HepG2 (cell line): ENCODE results near the gene ZNF615. TPM values are rescaled to one million over a fixed set of nuclear protein-coding genes. Genes with fewer than 3 reads are reported as not detected.

Experiments used
- ERF ChIP-seq: IDR thresholded peaks from 2 replicates; pipeline ENCODE4 v1.6.1; 2018; ENCODE audit warnings: missing biosample characterization, missing genetic modification reagents
- KLF12 ChIP-seq: sonication (generic); formaldehyde crosslinking; IDR thresholded peaks from 2 replicates; pipeline ENCODE4 v1.4.0; 2020; ENCODE audit warnings: missing genetic modification reagents, borderline replicate concordance
- MXD4 ChIP-seq: IDR thresholded peaks from 2 replicates; pipeline ENCODE4 v1.6.1; 2016; ENCODE audit warnings: mild to moderate bottlenecking, missing biosample characterization, missing genetic modification reagents
- NR0B2 ChIP-seq: sonication (generic); formaldehyde crosslinking; IDR thresholded peaks from 2 replicates; pipeline ENCODE4 v1.4.0; 2020; ENCODE audit warnings: mild to moderate bottlenecking, missing genetic modification reagents
- NR2C2 ChIP-seq: sonication (generic); formaldehyde crosslinking; IDR thresholded peaks from 2 replicates; pipeline ENCODE4 v1.4.0; 2020; ENCODE audit warnings: missing genetic modification reagents, mild to moderate bottlenecking, moderate library complexity, borderline replicate concordance
- PAX8 ChIP-seq: sonication (generic); formaldehyde crosslinking; IDR thresholded peaks from 2 replicates; pipeline ENCODE4 v1.8.0; 2022; ENCODE audit warnings: mild to moderate bottlenecking, missing genetic modification reagents, borderline replicate concordance
- RBAK ChIP-seq: sonication (generic); formaldehyde crosslinking; IDR thresholded peaks from 2 replicates; pipeline ENCODE4 v1.5.1; 2020; ENCODE audit warnings: mild to moderate bottlenecking, missing genetic modification reagents
- RBFOX2 ChIP-seq: fragments of 200-400 bp; formaldehyde crosslinking; IDR thresholded peaks from 2 replicates; pipeline ENCODE4 v1.6.1; 2017; ENCODE audit warnings: low read depth, mild to moderate bottlenecking, low read length
- SMAD9 ChIP-seq: sonication (generic); formaldehyde crosslinking; IDR thresholded peaks from 2 replicates; pipeline ENCODE4 v1.5.1; 2020; ENCODE audit warnings: mild to moderate bottlenecking, missing genetic modification reagents
- SMYD3 ChIP-seq: sonication (generic); formaldehyde crosslinking; IDR thresholded peaks from 2 replicates; pipeline ENCODE4 v1.8.1; 2023; ENCODE audit warnings: mild to moderate bottlenecking, missing genetic modification reagents
- ZMYM4 ChIP-seq: sonication (generic); formaldehyde crosslinking; IDR thresholded peaks from 2 replicates; pipeline ENCODE4 v1.8.1; 2023; ENCODE audit warnings: mild to moderate bottlenecking, missing genetic modification reagents
- ZNF124 ChIP-seq: sonication (generic); formaldehyde crosslinking; IDR thresholded peaks from 2 replicates; pipeline ENCODE4 v1.4.0; 2020; ENCODE audit warnings: missing genetic modification reagents
- ZNF510 ChIP-seq: sonication (generic); formaldehyde crosslinking; IDR thresholded peaks from 2 replicates; pipeline ENCODE4 v1.4.0; 2020; ENCODE audit warnings: low read depth, mild to moderate bottlenecking, missing genetic modification reagents
- ZNF563 ChIP-seq: sonication (generic); formaldehyde crosslinking; IDR thresholded peaks from 2 replicates; pipeline ENCODE4 v1.8.0; 2022; ENCODE audit warnings: mild to moderate bottlenecking, moderate library complexity, missing genetic modification reagents
- ZNF687 ChIP-seq: sonication (generic); formaldehyde crosslinking; IDR thresholded peaks from 2 replicates; pipeline ENCODE4 v1.5.1; 2020; ENCODE audit warnings: mild to moderate bottlenecking, missing genetic modification reagents, moderate library complexity
- ZNF75D ChIP-seq: sonication (generic); formaldehyde crosslinking; IDR thresholded peaks from 2 replicates; pipeline ENCODE4 v1.8.1; 2023; ENCODE audit warnings: missing genetic modification reagents, mild to moderate bottlenecking, borderline replicate concordance
- polyA plus RNA-seq, 8 experiments: library from polyadenylated mRNA; depleted of rRNA in 3 of 8; stranded (reverse) in 7 of 8; unstranded in 1 of 8; fragments of >200 nt; fragmentation: Illumina TruSeq in 4 of 8; extraction: Trizol in 4 of 8; gene quantifications; 2 replicates each; pipeline versions ENCODE4 v1.2.1 to v1.2.3, GENCODE V29; 2011 to 2016; ENCODE audit warnings: low read depth in 4 of 8, missing spikeins in 1 of 8, mixed read lengths in 1 of 8; ENCODE audit not compliant: insufficient read depth in 1 of 8
- total RNA-seq, 5 experiments: library from RNA; depleted of rRNA; stranded (reverse); fragments of >200 nt; fragmentation: Illumina TruSeq; extraction: Trizol; gene quantifications; 2 replicates each; pipeline ENCODE4 v1.2.3, GENCODE V29; 2016; ENCODE audit warnings: low read depth in 1 of 5
- TF ChIP-seq, protein P1 (sequence below): sonication (generic); formaldehyde crosslinking; IDR thresholded peaks from 2 replicates; pipeline ENCODE4 v1.4.0; 2020; ENCODE audit warnings: missing genetic modification reagents, borderline replicate concordance
- TF ChIP-seq, protein P2 (sequence below): sonication (generic); formaldehyde crosslinking; IDR thresholded peaks from 2 replicates; pipeline ENCODE4 v1.5.0; 2020; ENCODE audit warnings: mild to moderate bottlenecking, missing genetic modification reagents, moderate library complexity

Gene ZNF615
- total and polyA plus RNA-seq, 2 of the 13 experiments (the other 11 are each of a cell fraction or from before 2014, with no cell fraction given) = 5.2 to 7.8 TPM

DNA sequence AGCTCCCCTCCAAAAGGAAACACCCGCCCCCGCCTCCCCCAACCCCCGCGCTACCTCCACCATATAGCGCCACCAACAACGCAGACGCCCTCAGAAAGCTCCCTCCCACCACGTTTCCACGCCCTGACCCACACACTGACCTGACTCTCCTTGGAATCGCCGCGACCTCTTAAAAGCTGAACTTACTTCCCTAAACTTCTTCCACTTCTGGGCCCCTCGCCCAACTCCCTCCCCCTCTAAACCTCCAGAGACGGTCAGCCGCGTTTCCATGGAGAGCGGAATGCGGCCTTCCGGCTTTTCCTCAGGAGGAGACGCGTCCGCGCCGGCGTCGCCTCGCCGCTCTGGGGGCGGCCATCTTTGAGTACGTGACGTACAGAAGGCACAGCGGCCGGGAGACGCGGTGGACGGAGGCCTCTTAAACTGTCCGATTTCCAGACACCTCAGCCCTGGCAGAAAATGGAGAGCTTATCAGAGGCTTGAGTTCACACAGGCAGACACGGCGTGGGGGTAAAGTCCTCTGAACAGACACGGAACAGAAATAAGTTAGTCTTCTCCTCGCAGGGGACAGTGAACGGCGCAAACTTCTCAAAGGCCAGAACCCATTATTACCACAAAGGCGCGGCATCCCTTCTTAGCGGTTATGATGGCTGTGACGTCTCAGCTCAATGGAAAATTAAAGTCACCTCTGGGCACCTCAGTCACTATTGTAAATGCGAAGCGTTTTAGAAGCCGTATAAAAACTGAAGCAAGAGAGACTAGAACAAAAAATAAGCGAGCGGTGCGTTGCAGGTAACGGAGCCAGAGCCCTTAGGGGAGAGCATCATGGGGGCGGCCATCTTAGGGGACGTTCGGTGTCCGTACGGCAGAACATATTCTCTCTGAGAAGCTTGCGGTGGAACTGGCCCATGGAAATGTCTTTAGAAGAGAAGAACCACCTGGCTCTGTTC, 40.8 kb upstream of the ZNF615 start, which contains the start of gene ZNF432 (continued):
- TF ChIP-seq ZNF687 (CRISPR knock-in tag) (peak; percentile 82), KLF12 (no peak), SMAD9 (CRISPR knock-in tag) (no peak), ZNF563 (CRISPR knock-in tag) (no peak), RBAK (CRISPR knock-in tag) (no peak), ZNF124 (CRISPR knock-in tag) (0 out of 2 replicates have a peak, but pooled peaks have one; percentile 28), SMYD3 (CRISPR knock-in tag) (no peak), ZNF75D (no peak), ERF (CRISPR knock-in tag) (no peak; the same call in 1 of the 2 replicates), ZMYM4 (peak; percentile 60; the same call in 1 of the 2 replicates), NR0B2 (peak; percentile 10; the same call in 1 of the 2 replicates), PAX8 (CRISPR knock-in tag) (no peak), MXD4 (CRISPR knock-in tag) (peak; percentile 72), ZNF510 (CRISPR knock-in tag) (0 out of 2 replicates have a peak, but pooled peaks have one; percentile 58), RBFOX2 (peak; percentile 79), NR2C2 (CRISPR knock-in tag) (no peak; the same call in 1 of the 2 replicates)
- TF ChIP-seq, protein P1, sequence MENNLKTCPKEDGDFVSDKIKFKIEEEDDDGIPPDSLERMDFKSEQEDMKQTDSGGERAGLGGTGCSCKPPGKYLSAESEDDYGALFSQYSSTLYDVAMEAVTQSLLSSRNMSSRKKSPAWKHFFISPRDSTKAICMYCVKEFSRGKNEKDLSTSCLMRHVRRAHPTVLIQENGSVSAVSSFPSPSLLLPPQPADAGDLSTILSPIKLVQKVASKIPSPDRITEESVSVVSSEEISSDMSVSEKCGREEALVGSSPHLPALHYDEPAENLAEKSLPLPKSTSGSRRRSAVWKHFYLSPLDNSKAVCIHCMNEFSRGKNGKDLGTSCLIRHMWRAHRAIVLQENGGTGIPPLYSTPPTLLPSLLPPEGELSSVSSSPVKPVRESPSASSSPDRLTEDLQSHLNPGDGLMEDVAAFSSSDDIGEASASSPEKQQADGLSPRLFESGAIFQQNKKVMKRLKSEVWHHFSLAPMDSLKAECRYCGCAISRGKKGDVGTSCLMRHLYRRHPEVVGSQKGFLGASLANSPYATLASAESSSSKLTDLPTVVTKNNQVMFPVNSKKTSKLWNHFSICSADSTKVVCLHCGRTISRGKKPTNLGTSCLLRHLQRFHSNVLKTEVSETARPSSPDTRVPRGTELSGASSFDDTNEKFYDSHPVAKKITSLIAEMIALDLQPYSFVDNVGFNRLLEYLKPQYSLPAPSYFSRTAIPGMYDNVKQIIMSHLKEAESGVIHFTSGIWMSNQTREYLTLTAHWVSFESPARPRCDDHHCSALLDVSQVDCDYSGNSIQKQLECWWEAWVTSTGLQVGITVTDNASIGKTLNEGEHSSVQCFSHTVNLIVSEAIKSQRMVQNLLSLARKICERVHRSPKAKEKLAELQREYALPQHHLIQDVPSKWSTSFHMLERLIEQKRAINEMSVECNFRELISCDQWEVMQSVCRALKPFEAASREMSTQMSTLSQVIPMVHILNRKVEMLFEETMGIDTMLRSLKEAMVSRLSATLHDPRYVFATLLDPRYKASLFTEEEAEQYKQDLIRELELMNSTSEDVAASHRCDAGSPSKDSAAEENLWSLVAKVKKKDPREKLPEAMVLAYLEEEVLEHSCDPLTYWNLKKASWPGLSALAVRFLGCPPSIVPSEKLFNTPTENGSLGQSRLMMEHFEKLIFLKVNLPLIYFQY = no peak
- TF ChIP-seq, protein P2, sequence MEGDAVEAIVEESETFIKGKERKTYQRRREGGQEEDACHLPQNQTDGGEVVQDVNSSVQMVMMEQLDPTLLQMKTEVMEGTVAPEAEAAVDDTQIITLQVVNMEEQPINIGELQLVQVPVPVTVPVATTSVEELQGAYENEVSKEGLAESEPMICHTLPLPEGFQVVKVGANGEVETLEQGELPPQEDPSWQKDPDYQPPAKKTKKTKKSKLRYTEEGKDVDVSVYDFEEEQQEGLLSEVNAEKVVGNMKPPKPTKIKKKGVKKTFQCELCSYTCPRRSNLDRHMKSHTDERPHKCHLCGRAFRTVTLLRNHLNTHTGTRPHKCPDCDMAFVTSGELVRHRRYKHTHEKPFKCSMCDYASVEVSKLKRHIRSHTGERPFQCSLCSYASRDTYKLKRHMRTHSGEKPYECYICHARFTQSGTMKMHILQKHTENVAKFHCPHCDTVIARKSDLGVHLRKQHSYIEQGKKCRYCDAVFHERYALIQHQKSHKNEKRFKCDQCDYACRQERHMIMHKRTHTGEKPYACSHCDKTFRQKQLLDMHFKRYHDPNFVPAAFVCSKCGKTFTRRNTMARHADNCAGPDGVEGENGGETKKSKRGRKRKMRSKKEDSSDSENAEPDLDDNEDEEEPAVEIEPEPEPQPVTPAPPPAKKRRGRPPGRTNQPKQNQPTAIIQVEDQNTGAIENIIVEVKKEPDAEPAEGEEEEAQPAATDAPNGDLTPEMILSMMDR (CRISPR knock-in tag) = peak; percentile 27; the same call in 1 of the 2 replicates
